HG02623 (cell line): ENCODE measurements around the gene SNX10.

Experiments used
- ATAC-seq: cut with Tn5 transposase; IDR thresholded peaks from one replicate; pipeline ENCODE4 v1.9.1; 2021; ENCODE audit warnings: moderate library complexity; ENCODE audit not compliant: unreplicated experiment

Gene SNX10

DNA sequence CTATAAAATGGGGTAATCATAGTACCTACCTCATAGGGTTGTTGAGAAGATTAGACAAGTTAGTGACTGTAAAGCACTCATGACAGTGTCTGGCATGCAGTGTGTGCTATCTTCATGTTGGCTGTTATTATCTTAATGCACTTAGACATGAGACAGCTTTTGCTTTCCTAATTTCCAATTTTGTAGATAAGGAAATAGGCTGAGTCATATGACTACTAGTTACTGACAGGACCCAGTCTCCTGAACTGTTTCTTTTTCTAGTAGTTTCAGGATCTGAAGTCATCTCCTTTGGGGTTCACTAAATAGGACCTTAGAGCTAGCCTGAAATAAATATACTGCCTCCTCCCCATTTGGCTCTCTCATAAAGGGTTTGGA is 74.2 kb downstream of the SNX10 start:
- ATAC-seq: no peak

GRCh38 chr7:26367219-26367711 is 75.6 kb downstream of the SNX10 start:
- ATAC-seq: no peak

GRCh38 chr7:26368542-26368941 is 76.9 kb downstream of the SNX10 start:
- ATAC-seq: no peak

DNA sequence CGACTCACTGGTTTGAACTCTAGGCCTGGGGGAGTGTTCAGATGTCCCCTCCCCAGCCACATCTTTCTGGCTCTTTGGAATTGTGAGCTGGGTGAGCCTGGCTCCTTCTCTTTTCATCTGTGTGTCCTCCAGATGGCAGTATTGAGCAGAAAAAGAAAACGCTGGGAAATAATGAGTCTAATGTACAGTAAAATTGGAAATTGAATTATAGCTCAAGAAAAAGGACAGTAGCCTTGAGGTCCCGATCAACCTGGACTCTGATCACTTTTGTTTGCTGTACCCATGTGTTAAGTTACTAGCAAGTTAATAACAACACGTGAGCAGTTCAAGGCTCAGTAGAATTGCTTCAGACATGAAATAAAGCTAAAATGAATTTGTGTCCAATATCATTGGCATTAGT is 77.9 kb downstream of the SNX10 start:
- no peak for ATAC-seq

GRCh38 chr7:26370011-26370410 is 78.3 kb downstream of the SNX10 start:
- ATAC-seq: no peak

- ATAC-seq: no peak
Observed at GRCh38 chr7:26372249-26372648, 80.6 kb downstream of the SNX10 start.

DNA sequence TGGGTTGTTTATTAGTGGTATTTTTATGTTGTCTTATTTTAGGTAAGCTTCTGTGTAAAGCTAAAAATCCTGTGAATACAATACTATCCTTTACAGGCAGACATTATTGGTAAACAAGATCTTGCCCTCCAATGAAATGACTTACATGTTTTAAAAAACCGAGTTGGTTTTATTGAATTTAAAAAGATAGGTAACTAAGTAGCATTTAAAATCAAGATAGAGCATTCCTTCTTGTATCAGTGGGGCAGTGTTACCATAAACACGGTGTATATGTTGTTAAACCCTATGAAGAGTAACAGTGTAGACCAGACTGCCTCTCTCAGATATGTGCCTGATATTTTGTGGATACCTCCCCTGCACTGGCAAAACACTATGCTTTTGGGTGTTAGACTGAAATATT is 81.0 kb downstream of the SNX10 start:
- ATAC-seq: no peak

DNA sequence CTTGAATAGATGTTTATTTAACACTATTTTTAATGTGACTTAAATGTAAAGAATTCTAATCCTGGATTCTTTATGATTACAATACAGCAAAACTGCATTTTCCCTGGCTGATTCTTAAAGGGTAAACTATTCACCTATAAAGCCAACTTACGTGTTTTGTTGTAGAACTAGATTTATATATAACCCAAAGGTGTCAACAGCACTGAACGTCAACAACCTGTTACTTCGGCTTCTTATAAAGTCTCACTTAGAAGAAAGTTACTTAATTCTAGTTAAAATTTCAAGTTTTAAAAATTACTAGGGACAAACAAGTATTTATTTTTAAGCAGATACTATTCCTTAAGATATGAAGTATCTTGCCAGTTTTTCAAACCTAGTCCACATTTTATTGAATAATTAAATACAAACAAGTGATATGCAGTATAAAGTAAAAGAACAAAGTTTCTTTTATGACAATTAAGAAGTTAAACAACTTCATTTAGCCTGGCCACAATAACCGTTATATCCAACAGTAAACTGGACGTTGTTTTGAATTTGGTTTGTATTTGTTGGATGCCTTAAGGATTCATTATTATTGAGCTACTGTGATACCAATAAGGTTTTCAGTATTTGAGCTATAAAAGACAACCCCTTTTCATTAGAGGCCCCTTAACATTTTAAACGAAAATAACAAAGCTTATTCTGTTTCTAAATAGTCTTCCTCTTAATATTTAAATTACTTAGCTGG is 83.1 kb downstream of the SNX10 start:
- ATAC-seq: no peak

GRCh38 chr7:26375726-26376174 is 84.1 kb downstream of the SNX10 start:
- ATAC-seq: peak; percentile 6

DNA sequence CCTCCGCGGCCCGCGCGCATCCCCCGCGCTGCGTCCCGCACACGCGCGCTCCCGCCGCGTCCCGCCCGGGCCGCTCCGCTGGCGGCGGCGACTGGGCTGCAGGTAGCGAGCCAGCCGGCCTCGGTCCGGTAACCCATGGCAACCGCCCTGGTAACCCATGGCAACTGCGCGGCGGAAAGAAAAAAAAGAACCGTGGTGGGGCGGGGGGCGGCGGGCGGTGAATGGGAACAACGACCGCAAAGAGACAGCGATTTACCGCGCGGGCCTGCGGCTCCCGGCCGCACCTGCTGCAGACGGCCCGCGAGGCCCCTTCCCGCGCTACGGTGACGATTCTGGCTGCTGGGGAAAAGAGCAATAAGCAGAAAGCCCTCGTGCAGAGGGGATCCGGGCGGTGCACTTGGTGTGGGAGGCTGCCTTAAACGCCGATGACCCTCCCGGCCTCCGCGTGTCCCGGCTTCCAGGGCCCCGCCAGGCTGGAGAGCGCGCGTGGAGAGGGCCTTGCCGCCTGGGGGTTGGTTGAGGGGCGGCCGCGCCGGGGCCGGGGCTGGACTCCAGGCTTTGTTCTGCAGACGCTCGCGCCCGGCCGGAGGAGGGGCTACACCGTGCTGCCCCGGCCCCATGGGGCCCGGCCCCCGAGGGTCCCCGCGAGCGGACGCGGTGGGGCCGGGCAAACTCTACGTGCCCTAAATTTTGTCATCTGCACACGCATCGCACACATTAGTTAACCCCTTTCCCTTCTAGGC is 84.7 kb downstream of the SNX10 start:
- ATAC-seq: peak; percentile 26

DNA sequence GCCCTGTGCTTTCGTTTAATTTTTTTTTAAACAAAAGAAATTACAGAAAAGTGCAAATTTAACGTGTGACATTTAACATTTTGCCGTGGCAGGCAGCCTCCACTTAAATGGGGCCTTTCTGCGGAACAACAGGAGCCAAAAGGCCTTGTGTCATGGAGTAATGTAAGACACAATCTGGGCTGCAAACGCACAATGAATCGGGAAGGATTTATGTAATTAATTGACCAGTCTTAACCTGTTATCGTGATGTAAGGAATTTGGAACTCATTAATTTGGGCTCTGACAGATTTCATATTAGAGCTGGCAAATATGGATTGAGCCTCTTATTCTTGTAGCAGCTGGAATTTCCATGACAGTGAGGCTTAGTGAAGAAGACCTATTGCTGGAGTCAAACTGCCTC is 86.4 kb downstream of the SNX10 start:
- ATAC-seq: no peak

DNA sequence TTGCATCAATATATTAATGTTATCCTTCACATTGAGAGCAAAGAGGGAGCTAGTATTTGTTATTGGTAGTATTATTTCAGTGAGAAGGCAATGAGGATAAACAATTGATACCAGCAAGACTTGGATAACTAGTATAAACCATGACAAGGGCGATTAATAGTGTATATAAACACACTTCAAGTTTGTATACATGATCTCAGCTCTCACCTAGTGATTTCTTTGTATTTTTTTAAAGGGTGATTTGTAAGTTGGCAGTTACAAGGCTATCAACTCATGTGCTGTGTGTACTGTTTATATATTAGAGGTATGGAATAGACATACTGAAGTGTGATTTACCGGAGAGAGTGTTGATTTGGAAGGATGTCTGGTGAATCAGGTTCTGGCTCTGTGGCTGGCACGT is 88.0 kb downstream of the SNX10 start:
- no peak for ATAC-seq

- ATAC-seq: no peak
Observed at GRCh38 chr7:26381476-26382353, 90.1 kb downstream of the SNX10 start.

GRCh38 chr7:26385240-26385639 is 93.6 kb downstream of the SNX10 start:
- no peak for ATAC-seq

DNA sequence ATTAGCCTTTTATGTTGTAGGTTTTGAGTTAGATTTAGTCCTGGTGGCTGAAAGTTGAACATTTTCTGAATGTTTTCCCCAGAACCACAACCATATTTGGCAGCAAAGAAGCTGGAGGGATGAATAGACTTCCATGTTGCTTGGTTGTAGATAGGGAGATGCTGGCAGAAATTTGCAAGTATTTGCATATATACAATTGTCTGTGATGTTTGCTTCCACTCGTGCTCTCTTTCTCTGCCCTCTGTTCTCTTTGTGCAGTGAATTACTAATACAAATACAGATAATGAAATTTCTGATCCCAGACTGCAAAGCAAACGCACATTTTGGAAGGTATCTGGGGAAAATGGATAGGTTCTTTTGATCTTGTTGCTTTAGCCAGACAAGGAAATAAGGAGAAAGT is 96.1 kb downstream of the SNX10 start:
- no peak for ATAC-seq

DNA sequence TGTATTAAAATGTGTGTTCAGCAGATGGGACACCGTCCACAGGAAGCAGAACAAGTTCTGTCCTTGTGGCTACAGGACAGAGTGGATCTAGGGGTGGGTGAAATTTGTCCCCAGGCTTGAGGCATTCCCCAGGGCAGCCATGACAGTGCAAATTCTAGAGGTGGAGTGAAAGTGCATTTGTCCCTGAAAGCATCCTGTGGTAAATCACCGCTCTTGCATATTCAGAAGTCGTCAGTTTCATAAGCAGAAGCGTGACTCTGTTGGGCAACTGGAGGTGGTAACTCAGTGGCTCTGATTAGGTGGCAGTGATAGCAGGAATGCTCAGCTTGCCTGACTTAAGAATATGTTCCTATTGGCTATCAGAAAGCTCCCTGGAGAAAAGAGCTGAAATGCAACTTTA is 96.6 kb downstream of the SNX10 start:
- no peak for ATAC-seq

DNA sequence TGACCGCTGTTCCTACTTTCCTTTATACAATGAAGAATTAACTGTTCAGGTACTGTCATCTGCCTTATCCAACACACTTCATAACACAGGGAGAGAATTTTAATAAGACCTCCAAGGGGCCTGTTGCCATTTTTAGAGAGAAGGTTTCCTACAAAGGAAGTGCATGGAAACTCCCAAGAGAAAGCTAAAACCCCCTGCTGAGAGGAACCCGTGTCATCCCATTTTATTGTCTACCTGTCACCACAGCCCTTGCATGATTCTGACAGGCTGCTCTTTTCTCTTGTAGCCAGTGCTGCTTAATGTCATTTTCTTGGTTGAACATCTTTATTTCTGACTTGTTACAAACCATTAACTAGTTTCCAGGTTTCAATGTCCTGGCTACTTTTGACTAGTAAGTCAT is 98.4 kb downstream of the SNX10 start:
- no peak for ATAC-seq

- ATAC-seq: no peak
Observed at GRCh38 chr7:26393818-26394217, 102.2 kb downstream of the SNX10 start.

- no peak for ATAC-seq
Observed at GRCh38 chr7:26397332-26397731, 105.7 kb downstream of the SNX10 start.

DNA sequence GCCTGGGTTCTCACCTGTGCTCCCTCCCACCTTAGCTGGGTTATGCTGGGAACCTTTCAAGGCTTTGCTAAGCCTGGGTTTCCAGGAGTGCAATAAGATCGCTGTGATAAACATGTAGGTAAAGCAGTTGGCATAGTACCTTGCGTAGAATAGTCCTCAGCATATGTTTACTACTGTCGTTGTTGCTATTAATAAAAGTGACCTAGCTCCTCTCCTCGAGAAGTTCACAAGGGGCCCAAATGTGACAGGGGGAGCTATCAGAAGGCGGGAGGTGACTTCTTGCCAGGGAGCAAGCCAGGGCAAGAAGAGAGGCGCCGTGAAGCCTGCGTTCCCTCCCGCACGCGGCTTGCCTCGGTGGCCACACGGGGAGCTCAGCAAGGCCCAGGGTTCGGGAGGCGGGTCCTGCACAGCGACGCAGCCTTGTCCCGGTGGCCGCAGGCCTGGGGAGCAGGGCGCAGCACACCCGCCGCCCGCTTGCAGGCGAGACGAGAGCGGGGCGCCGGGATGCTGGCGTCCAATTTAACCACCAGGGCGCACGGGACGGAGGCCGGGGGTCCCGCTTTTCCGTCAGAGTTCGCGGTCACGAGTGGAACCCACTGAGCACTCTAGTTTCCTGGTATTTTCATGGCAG is 106.2 kb downstream of the SNX10 start:
- peak; percentile 23 for ATAC-seq

GRCh38 chr7:26398427-26398755 is 106.7 kb downstream of the SNX10 start:
- peak; percentile 47 for ATAC-seq
